IMR-90 (cell line): Measurements from ENCODE around the gene APP. TPM values are rescaled to one million over a fixed set of nuclear protein-coding genes. Genes with fewer than 3 reads are reported as not detected.

ENCODE experiments used
- ATAC-seq: fragments of 200-7000 bp; cut with Tn5 transposase; 2 replicates; pipeline ENCODE4 v1.9.1; 2020; ENCODE audit warnings: low read depth, mild to moderate bottlenecking, moderate library complexity
- BruUV-seq: library from RNA; stranded (reverse); fragments of 400-500 nt; replicated peaks from 2 replicates; lab custom pipeline; 2021; lab: Mats Ljungman, UMichigan
- CTCF ChIA-PET: fragments of 300-600 bp; formaldehyde crosslinking; extraction: SDS; loops from one replicate; lab custom pipeline; 2021; ENCODE audit warnings: antibody characterized with exemption; lab: Yijun Ruan, JAX
- POLR2A ChIA-PET: fragments of 300-600 bp; sonication (Branson Sonifier 250); formaldehyde crosslinking; loops from one replicate; lab custom pipeline; 2022; ENCODE audit warnings: antibody characterized with exemption; ENCODE audit not compliant: unreplicated experiment; lab: Charles Lee
- DNase-seq: peaks from one replicate; pipeline ENCODE4 v3.0.0; 2013
- H2AFZ ChIP-seq: replicated peaks from 2 replicates; pipeline ENCODE3; 2013; ENCODE audit warnings: low read length, mild to moderate bottlenecking; ENCODE audit not compliant: poor library complexity
- H2AK5ac ChIP-seq: 2 replicates; pipeline ENCODE4 v1.6.1; 2013; ENCODE audit warnings: low read depth, low read length, inconsistent platforms
- H2AK9ac ChIP-seq: replicated peaks from 2 replicates; pipeline ENCODE3; 2013; ENCODE audit warnings: mild to moderate bottlenecking, low read depth, low read length, moderate library complexity; ENCODE audit not compliant: poor library complexity
- H2BK120ac ChIP-seq: 2 replicates; pipeline ENCODE4 v1.6.1; 2013; ENCODE audit warnings: low read depth, low read length, inconsistent platforms
- H2BK15ac ChIP-seq: 3 replicates; pipeline ENCODE4 v1.6.1; 2013; ENCODE audit warnings: low read depth, low read length, inconsistent platforms
- H2BK20ac ChIP-seq: 2 replicates; pipeline ENCODE4 v1.6.1; 2013; ENCODE audit warnings: low read depth, mild to moderate bottlenecking, inconsistent platforms, low read length, moderate library complexity
- H2BK5ac ChIP-seq: 2 replicates; pipeline ENCODE4 v1.6.1; 2013; ENCODE audit warnings: mild to moderate bottlenecking, low read depth, low read length, inconsistent platforms; ENCODE audit not compliant: poor library complexity, severe bottlenecking
- H3K14ac ChIP-seq: replicated peaks from 2 replicates; pipeline ENCODE4 v1.6.1; 2013; ENCODE audit warnings: low read depth, low read length, inconsistent platforms
- H3K18ac ChIP-seq: 2 replicates; pipeline ENCODE4 v1.6.1; 2013; ENCODE audit warnings: low read depth, low read length, control low read depth
- H3K23ac ChIP-seq: 2 replicates; pipeline ENCODE4 v1.6.1; 2013; ENCODE audit warnings: low read depth, low read length, inconsistent platforms
- H3K27ac ChIP-seq: 2 replicates; pipeline ENCODE4 v1.5.1; 2013; ENCODE audit warnings: mild to moderate bottlenecking, control low read depth, low read length; ENCODE audit not compliant: insufficient read depth
- H3K27me3 ChIP-seq: 2 replicates; pipeline ENCODE4 v1.6.1; 2013; ENCODE audit warnings: low read length; ENCODE audit not compliant: control insufficient read depth, insufficient read depth
- H3K36me3 ChIP-seq: 2 replicates; pipeline ENCODE4 v1.6.1; 2013; ENCODE audit warnings: low read length, mixed read lengths; ENCODE audit not compliant: control insufficient read depth, insufficient read depth
- H3K4ac ChIP-seq: 2 replicates; pipeline ENCODE4 v1.6.1; 2013; ENCODE audit warnings: low read depth, low read length, inconsistent platforms
- H3K4me1 ChIP-seq: 2 replicates; pipeline ENCODE4 v1.6.1; 2013; ENCODE audit warnings: low read length, mixed read lengths; ENCODE audit not compliant: control insufficient read depth, insufficient read depth
- H3K4me2 ChIP-seq: 2 replicates; pipeline ENCODE4 v1.6.1; 2013; ENCODE audit warnings: low read depth, mild to moderate bottlenecking, control low read depth, low read length, moderate library complexity
- H3K4me3 ChIP-seq: 2 replicates; pipeline ENCODE4 v1.5.1; 2013; ENCODE audit warnings: low read depth, mild to moderate bottlenecking, control low read depth, low read length, moderate library complexity; ENCODE audit not compliant: insufficient read depth
- H3K56ac ChIP-seq: 2 replicates; pipeline ENCODE4 v1.6.1; 2013; ENCODE audit warnings: low read length, inconsistent platforms; ENCODE audit not compliant: insufficient read depth; ENCODE audit errors: extremely low read depth
- H3K79me1 ChIP-seq, 2 experiments: 2 replicates each; pipeline ENCODE4 v1.6.1; 2013; ENCODE audit warnings: low read length in 2 of 2, inconsistent platforms in 1 of 2, low read depth in 1 of 2
- H3K9ac ChIP-seq: 2 replicates; pipeline ENCODE4 v1.6.1; 2013; ENCODE audit warnings: low read depth, low read length, control low read depth
- H3K9me1 ChIP-seq: 2 replicates; pipeline ENCODE4 v1.6.1; 2013; ENCODE audit warnings: low read length, inconsistent platforms; ENCODE audit not compliant: insufficient read depth
- H3K9me3 ChIP-seq: 2 replicates; pipeline ENCODE4 v1.6.1; 2013; ENCODE audit warnings: low read length; ENCODE audit not compliant: control insufficient read depth, insufficient read depth
- H4K20me1 ChIP-seq: 2 replicates; pipeline ENCODE4 v1.6.1; 2013; ENCODE audit warnings: low read length, inconsistent platforms; ENCODE audit not compliant: insufficient read depth
- H4K5ac ChIP-seq: 2 replicates; pipeline ENCODE4 v1.6.1; 2013; ENCODE audit warnings: mild to moderate bottlenecking, low read depth, low read length, control low read depth
- H4K8ac ChIP-seq, 2 experiments: 2 replicates each; pipeline ENCODE4 v1.6.1; 2013; ENCODE audit warnings: low read depth in 2 of 2, low read length in 2 of 2, control low read depth in 1 of 2, inconsistent platforms in 1 of 2
- H4K91ac ChIP-seq: 2 replicates; pipeline ENCODE4 v1.6.1; 2013; ENCODE audit warnings: low read depth, low read length, inconsistent platforms; ENCODE audit not compliant: insufficient read depth
- BHLHE40 ChIP-seq: fragments of 150-350 bp; IDR thresholded peaks from 2 replicates; pipeline ENCODE4 v1.6.1; 2016; ENCODE audit warnings: mild to moderate bottlenecking, low read depth, low read length
- CEBPB ChIP-seq: IDR thresholded peaks from 2 replicates; pipeline ENCODE4 v1.6.1; 2012; ENCODE audit warnings: low read depth, low read length, improper control_type of control experiment
- CHD1 ChIP-seq: IDR thresholded peaks from 2 replicates; pipeline ENCODE4 v1.6.1; 2012; ENCODE audit warnings: low read depth, low read length, improper control_type of control experiment
- CTCF ChIP-seq: conservative IDR thresholded peaks from 2 replicates; pipeline ENCODE4 v1.5.1; 2012; ENCODE audit warnings: mild to moderate bottlenecking, low read depth, low read length, improper control_type of control experiment
- ELK1 ChIP-seq: fragments of 150-350 bp; IDR thresholded peaks from 2 replicates; pipeline ENCODE4 v1.6.1; 2016; ENCODE audit warnings: low read depth, mild to moderate bottlenecking, low read length, moderate library complexity, borderline replicate concordance
- MAFK ChIP-seq: IDR thresholded peaks from 2 replicates; pipeline ENCODE4 v1.6.1; 2012; ENCODE audit warnings: low read depth, low read length, improper control_type of control experiment
- MXI1 ChIP-seq: IDR thresholded peaks from 2 replicates; pipeline ENCODE4 v1.6.1; 2012; ENCODE audit warnings: low read depth, mild to moderate bottlenecking, low read length, moderate library complexity, borderline replicate concordance
- POLR2A ChIP-seq: IDR thresholded peaks from 2 replicates; pipeline ENCODE4 v1.6.1; 2012; ENCODE audit warnings: mild to moderate bottlenecking, low read depth, low read length
- RCOR1 ChIP-seq: IDR thresholded peaks from 2 replicates; pipeline ENCODE4 v1.6.1; 2012; ENCODE audit warnings: mild to moderate bottlenecking, low read length, improper control_type of control experiment; ENCODE audit not compliant: insufficient replicate concordance
- RFX5 ChIP-seq: IDR thresholded peaks from 2 replicates; pipeline ENCODE4 v1.8.0; 2012; ENCODE audit warnings: low read depth, mild to moderate bottlenecking, low read length, moderate library complexity
- SMC3 ChIP-seq: fragments of 150-350 bp; IDR thresholded peaks from 2 replicates; pipeline ENCODE4 v1.6.1; 2016; ENCODE audit warnings: low read depth, mild to moderate bottlenecking, antibody characterized with exemption, low read length, moderate library complexity
- WGBS, 2 experiments: methylation state at CpG; one replicate each; pipeline versions ENCODE4 v1.1.5 to v1.1.7; 2013; ENCODE audit warnings: missing lambda C conversion rate in 2 of 2; ENCODE audit not compliant: insufficient read length in 1 of 2; ENCODE audit errors: extremely low coverage in 2 of 2; 5-methylcytosine and 5-hydroxymethylcytosine counted together
- dilution Hi-C: fragments of 300-500 bp; cut with HindIII; formaldehyde crosslinking; loops from one replicate; pipeline ENCODE4 v1.14.3; 2018; ENCODE audit warnings: low sequenced_read_pairs; ENCODE audit not compliant: unreplicated experiment
- in situ Hi-C: fragments of 300-500 bp; cut with MboI; formaldehyde crosslinking; loops from 3 replicates; pipeline ENCODE4 v1.14.3; 2019; ENCODE audit warnings: low sequenced_read_pairs, inconsistent platforms, mixed read lengths
- intact Hi-C: fragments of 100-400 bp; cut with micrococcal nuclease; formaldehyde crosslinking; loops from 2 replicates; pipeline ENCODE4 v1.10.0; 2022
- polyA plus RNA-seq, 3 experiments: library from polyadenylated mRNA; depleted of rRNA; stranded (reverse); fragments of >200 nt; gene quantifications; 2 replicates each; pipeline ENCODE4 v1.2.3, GENCODE V29; 2012; ENCODE audit warnings: low replicate concordance in 1 of 3
- total RNA-seq: library from RNA; depleted of rRNA; stranded (reverse); fragments of >200 nt; gene quantifications from 2 replicates; pipeline ENCODE4 v1.2.3, GENCODE V29; 2012

The APP gene
- total and polyA plus RNA-seq, 2 of the 4 experiments (the other 2 are of a cell fraction) = 191 to 530 TPM

GRCh38 chr21:25999921-26000582 lies 170.5 kb downstream of the APP start:
- Histone ChIP-seq H4K5ac (no peak overlapping the region), H3K56ac (no peak overlapping the region), H3K23ac (no peak overlapping the region), H2AK9ac (no peak overlapping the region), H3K4me3 (no peak overlapping the region), H3K18ac (no peak overlapping the region), H3K4me1 (no peaks in the 10 kb centered on the region), H2BK20ac (no peak overlapping the region), H2BK120ac (no peak overlapping the region), H2AK5ac (no peak overlapping the region), H3K9me3 (no peaks in the 10 kb centered on the region), H3K4me2 (no peak overlapping the region), H3K79me1 (peaks cover 17 to 21% of the 10 kb centered on the region in 2 experiments), H3K27ac (no peak overlapping the region), H2BK5ac (no peak overlapping the region), H4K20me1 (0 out of 2 replicates have a peak, but pooled peaks cover 5% of the 10 kb centered on the region), H3K9me1 (no peaks in the 10 kb centered on the region), H4K8ac (no peak overlapping the region), H3K14ac (no peak overlapping the region), H4K91ac (no peak overlapping the region), H3K36me3 (peaks cover 13% of the 10 kb centered on the region), H3K9ac (no peak overlapping the region), H2BK15ac (no peak overlapping the region), H2AFZ (no peak overlapping the region), H3K27me3 (no peaks in the 10 kb centered on the region), H3K4ac (no peak overlapping the region)
- POLR2A ChIA-PET = no interaction called here
- DNase-seq (no peak), ATAC-seq (no peak)
- TF ChIP-seq BHLHE40 (no peak), CEBPB (no peak), SMC3 (no peak), RCOR1 (no peak), MXI1 (no peak), POLR2A (no peak), CHD1 (no peak), ELK1 (no peak), RFX5 (no peak), MAFK (no peak), CTCF (no peak)
- intact Hi-C loops (no loop called here), in situ Hi-C loops (no loop called here), dilution Hi-C loops (no loop called here)
- BruUV-seq = no TSS peak
- CTCF ChIA-PET = no interaction called here
- WGBS, 2 experiments = 92% methylated on average over 10 of the region's 19 CpGs; no CpG with 5 or more reads in 1 of the 2 experiments
